Kidney capillary endothelial cell (primary cell): ENCODE results near the gene ZNF681.
"Not testable (repeated sequence)": the region's sequence is repeated elsewhere in the genome, so short reads cannot be mapped to it uniquely, and the experiment has no call there.

ENCODE experiments used
- DNase-seq: peaks from one replicate; pipeline ENCODE4 v3.0.0-alpha.2; 2018; ENCODE audit warnings: low spot score

Gene ZNF681

DNA sequence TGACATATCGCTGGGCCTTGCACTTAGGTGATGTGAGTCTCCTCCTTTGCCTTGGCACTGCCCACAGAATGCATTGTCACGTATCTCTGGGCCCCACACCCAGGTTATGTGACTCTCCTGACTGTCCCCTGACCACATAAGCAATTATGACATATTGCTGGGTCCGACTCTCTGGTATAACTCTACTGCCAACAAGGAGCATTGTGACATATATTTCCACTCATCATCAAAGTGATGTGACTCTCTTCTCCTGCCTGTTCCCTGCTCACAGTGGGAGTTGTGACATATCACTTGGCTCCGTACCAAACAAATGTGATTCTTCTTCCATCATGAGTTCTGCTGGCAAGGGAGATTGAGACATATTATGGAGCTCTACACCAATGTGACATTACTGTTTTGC, 15.4 kb upstream of the ZNF681 start:
- DNase-seq = no peak

DNA sequence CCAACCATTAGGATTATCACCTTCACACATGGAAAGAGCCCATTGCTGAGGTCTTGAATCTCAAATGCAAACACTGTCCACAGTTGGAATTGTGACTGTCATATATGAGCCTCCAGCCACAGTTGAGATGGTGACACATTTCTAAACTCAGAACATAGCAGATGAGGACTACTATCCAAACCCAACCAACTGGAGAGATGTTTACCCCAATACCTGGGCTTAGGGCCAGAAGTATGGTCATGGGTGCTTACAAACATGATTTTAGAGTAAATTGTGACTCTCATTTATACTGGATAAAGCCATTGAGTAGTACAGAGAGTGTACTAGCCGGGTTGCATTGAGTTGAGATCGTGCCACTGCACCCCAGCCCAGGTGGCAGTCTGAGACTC, 14.0 kb upstream of the ZNF681 start:
- no peak for DNase-seq

DNA sequence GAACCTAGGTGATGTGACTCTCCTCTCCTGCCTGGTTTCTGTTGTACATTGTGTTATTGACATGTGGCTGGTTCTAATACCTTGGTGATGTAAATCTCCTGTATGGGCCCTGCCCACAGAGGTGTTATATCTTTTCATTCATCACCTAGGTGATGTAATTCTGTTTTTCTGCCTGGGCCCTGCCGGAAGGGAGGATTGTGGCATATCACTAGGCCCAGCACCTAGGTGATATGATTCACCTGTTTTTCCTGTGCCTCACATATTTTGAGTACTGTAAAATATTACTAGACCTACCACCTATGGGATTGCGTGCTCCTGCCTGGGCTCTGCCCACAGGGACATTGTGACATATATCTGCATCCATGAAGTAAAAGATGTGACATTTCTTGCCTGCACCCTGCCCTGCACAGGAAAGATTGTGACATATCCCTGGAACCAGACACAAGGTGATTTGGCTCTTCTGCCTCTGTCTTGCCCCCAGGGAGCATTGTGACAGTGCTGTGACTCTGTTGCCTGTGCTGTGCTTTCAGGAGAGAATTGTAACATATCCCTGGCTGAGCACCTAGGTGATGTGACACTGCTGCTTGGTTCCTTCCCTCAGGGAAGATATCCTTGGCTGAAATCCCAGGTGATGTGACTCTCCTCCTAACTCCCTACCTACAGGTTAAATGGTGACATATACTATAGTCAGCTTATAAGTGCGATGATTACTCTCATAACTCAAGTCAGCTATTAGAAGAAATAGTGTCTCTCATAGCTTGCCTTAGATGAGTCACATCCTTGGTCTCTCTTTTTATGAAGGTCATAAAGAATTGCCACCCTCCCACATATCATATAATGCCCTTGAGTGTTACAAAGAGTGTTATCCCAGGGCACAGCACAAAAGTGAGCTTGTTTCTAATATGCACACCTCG, 13.3 kb upstream of the ZNF681 start:
- DNase-seq = no peak

DNA sequence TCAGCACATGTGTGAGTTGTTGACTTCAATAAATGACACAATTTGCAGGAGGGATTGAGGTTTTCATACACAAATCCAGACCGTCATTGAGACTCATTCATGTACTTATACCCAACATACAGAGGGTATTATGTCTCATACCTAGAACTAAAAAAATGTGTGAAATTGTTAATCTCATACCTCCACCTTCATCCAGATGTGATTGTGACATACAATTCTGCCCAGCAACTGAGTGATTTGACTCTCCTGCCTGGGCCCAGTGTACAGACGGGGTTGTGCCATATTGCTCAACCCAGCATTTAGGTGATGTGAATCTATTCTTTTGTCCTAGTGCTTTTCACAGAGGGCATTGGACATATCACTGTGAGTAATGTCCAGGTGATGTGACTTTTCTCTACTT, 12.6 kb upstream of the ZNF681 start:
- DNase-seq = no peak

DNA sequence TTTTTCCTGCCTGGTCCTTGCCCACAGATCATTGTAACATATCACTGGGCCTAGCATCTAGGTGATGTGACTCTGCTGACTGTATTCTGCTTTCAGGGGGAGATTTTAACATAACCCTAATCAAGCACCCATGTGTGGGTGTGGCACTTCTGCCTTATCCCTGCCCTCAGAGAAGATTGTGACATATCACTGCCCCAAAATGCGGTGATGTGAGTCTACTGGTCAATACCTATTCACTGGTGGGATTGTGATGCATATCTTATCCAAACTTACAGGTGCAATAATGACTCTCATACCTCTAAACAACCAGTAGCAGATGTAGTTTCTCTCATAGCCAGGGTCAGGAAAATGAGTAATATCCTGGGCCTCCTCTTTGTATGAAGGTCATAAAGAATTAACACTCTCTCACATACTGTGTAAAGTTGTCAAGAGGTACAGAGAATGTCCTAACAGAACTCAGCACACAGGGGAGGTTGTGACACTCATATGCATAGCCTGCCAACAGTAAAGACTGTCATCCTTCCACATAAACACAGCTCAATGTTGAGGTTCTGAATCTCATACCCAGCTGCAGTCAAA, 12.1 kb upstream of the ZNF681 start:
- DNase-seq = no peak

GRCh38 chr19:23769691-23770468, 11.2 kb upstream of the ZNF681 start:
- no peak for DNase-seq

- DNase-seq = no peak
Measured at GRCh38 chr19:23766951-23767350, 8.3 kb upstream of the ZNF681 start.

GRCh38 chr19:23764781-23765180, 6.1 kb upstream of the ZNF681 start:
- no peak for DNase-seq

GRCh38 chr19:23762884-23763711, 4.4 kb upstream of the ZNF681 start:
- DNase-seq = peak; percentile 38

DNA sequence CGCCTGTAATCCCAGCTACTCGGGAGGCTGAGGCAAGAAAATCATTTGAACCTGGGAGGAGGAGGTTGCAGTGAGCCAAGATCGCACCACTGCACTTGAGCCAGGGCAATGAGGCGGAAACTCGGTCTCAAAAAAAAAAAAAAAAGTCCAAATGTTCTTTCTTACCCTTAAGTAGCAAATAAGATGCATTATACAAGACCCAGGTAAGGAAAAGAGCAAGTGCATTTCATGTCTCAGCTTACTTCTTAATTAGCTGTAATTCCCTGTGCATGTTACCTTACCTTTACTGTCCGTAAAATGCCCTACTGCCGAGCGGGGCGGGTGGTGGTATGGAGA, 3.8 kb upstream of the ZNF681 start:
- DNase-seq = no peak

DNA sequence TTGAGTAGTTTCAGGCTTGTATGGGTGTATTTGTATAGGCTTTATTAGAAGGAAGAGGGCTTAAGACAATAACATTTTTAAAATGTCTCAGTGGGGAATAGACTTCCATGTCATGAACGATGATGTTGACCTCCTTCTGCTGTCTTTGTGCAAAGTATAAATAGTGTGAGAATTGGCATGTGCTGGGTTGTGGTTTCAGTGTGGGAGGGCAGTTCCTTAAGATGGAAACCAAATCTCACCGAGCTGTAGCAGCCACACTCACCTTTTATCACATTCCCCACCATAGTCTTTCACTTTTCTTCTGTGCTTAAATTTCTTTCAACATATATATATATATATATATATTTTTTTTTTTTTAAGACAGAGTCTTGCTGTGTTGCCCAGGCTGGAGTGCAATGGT, 1.6 kb upstream of the ZNF681 start:
- DNase-seq = not testable (repeated sequence)

GRCh38 chr19:23743633-23744232, 15.0 kb downstream of the ZNF681 start:
- DNase-seq = not testable (repeated sequence)

- DNase-seq = not testable (repeated sequence)
Measured at GRCh38 chr19:23730729-23731465, 27.8 kb downstream of the ZNF681 start.

- DNase-seq = not testable (repeated sequence)
Measured at GRCh38 chr19:23724161-23724560, 34.5 kb downstream of the ZNF681 start.

DNA sequence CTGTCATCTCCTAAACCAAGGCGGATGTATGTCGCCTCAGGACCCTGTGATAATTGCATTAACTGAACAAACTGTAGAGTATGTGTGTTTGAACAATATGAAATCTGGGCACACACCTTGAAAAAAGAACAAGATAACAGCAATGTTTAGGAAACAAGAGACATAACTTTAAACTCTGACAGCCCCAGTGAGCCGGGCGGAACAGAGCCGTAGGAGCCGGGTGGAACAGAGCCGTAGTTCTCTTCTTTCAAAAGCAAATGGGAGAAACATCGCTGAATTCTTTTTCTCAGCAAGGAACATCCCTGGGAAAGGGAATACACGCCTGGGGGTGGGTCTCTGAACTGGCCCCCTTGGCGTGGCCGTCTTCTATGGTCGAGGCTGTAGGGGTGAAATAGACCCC, 39.9 kb downstream of the ZNF681 start:
- DNase-seq = no peak

GRCh38 chr19:23716792-23717191, 41.9 kb downstream of the ZNF681 start:
- no peak for DNase-seq

DNA sequence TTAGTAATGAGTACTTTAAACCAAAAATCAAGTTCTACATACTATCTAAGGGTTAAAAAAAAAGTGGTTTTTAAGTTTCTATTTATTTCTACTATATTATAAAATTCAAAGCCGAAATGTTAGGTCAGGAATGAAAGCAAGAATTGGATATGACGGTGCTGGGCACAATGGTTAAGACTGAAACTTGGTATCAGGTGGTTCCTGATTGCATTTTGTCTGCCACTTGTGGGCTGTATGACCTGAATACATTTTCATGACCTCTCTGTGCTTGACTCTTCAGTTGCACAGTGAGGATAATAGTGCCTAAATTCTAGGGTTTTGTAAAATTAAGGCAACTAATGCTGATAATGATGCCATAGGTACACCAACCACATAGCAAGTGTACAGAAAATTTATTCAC, 49.3 kb downstream of the ZNF681 start:
- no peak for DNase-seq

DNA sequence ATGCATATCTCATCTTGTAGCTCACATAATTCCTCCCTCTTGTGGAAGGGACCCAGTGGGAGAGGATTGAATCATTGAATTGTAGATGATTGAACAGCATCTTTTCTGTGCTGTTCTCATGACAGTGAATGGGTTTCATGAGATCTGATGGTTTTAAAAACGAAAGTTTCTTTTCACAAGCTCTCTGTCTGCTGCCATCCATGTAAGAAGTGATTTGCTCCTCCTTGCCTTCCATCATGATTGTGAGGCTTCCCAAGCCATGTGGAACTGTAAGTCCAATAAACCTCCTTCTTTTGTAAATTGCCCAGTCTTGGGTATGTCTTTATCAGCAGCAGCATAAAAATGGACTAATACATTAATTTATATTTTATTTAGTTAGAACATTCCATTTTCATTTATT, 52.0 kb downstream of the ZNF681 start:
- DNase-seq = no peak

DNA sequence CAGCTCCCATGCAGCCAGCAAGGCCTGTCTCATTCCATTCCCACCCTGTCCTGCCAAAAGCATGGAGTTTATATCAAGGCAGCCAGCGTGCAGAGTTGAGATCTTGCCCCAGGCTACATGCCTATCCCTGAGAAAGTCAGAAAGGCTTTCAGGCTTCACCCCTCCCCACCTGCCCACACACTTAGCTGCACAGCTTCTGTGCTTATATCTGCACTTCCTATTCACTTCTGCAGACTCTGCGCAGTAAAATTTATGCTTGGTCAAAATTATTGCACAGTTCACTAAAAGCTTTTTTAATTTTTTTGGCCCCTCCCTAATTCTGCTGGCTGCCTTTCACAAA, 59.2 kb downstream of the ZNF681 start:
- no peak for DNase-seq

DNA sequence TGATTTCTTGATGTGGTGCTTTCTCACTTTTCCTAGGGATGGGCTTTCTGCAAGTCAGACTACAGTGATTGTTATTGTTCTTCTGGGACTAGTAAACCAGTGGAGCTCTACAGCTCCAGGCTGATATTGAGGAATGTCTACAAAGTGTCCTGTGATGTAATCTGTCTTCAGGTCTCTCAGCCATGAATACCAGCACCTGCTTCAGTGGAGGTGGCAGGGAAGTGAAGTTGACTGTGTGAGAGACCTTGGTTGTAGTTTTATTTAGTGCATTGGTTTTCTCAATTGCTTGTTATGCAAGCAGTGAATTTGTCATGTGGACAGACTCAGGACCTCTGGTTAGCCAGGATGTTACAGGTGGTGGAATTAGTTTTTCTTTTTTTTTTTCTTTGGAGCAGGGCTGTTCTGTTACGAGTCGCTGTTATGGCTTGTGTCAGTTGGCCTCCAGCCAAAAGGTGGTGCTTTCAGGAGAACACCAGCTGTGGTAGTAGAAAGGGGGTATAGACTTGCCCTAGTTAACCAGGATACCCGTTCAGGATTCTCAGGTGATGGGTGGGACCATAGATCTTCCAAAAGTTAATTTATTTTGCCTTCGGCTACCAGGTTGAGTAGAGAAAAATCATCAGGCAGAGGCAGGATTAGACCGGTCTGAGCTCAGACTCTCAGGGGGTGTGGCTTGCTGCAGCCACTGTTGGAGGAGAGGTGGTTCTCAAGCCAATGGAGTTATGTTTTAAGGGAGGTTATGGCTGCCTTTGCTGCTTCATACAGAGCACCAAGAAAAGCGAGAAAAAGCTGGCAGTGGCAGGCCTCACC, 59.8 kb downstream of the ZNF681 start:
- DNase-seq = no peak
